ENCODE measurements around the gene FAT1.

Gene FAT1

DNA sequence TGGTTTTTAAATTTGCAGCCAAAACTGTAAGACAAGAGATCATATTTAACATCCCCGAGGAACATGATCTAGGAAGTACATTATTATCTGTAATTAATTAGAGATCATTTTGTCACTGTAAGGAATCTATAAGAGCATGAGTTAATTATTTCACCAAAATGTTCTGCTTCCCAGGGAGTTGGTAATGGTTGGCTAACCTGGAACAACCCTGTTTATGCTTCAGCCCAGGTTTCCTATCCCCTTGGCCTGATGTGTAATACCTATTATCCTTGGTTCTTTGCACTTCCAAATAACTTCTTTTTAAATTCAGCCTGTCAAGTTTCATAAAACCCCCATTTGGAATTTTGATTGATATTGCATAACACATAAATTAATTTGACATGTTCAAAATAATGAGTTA lies 161.9 kb downstream of the FAT1 start:
- DNase-seq (ENCODE audit: low read depth), result no peak

DNA sequence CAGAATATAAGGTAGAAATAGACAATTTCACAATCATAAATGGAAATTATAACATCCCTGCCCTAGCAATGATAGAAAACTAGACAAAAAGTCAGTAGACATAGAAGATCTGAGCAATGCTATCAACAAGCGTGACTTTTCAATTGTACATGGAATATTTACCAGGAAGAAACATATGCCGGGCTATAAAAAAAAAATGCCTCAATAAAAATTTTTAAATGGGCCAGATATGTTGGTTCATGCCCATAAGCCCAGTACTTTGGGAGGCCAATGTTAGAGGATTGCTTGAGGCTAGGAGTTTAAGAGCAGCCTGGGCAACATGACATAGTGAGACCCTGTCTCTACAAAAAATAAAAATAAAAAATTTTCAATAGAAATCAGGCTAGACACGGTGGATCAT lies 163.0 kb downstream of the FAT1 start:
- no peak for DNase-seq (ENCODE audit: low read depth)

DNA sequence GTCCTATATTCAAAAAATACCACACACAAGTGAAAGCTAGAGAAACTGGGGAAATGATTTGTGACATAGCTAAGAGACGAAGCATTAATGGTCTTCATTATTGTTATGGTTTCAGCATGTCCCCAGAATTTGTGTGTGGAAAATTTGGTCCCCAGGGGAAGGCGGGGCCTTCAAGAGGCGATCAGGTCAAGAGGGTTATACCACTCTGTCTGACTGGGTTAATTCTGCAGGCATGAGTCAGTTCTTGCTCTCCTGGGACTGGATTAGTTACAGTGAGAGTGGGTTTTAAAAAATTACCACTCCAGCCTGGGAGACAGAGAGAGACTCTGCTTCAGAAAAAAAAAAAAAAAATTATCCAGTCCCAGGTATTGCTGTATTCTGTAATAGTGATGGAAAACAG lies 166.2 kb downstream of the FAT1 start:
- no peak for DNase-seq (ENCODE audit: low read depth)

DNA sequence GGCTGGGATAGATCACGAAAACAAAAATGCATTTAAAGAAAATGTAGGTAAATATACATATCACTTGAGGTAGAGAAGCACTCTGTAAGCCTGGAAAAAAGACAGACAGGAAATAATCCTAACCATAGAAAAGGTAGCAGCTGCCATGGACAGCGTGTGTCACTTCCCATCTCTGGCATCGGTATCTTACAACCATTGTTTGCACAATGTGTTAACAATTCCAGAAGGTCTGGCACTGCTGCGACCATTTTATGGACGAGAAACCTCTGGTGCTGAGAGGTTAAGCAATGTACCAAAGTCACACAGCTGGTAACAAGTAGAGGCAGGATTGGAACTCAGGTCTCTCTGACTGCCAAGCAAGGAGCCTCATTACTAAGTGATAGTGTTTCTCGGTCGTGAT lies 166.6 kb downstream of the FAT1 start:
- DNase-seq (ENCODE audit: low read depth), result no peak

DNA sequence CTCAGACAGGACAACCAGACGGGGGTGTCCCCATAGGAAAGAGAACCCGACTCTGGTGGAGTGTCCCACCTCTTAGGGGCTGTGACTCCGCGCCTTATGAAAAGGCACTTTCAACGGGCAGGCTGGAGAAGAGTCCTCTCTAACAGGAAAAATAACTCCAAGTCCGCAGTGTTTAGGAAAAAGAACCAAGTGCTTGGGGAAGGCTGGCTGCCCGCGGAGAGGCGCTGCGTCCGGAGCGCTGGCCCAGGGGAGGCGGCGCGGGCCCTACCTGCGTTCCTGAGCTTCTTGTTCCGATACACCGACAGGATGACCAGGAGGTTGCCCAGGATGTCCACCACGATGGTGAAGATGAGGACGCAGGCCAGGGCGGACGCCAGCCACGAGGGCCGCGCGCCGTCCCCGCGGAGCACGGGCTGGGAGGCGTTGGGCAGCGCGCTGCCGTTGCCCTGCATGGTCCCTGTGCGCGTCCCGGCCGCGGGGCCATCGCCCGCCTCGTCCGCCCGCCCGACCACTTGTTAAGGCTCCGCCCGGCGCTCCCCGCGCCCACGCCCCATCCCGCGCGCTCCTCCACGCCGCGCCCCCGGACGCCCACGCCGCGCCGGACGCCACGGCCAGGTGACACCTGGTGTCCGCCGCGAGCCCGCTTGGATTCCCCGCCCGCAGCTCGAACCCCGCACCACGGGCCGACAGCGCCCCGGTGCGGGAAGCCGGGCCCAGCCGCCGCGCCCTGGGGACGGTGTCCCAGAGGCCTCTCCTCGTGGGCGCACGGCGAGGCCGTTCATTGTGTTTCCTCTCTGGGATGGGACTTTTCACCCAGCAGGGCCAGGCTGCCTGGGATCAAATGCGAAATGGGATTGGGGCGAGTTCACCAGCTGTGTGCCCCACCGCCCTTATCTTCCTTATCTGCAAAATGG lies 168.5 kb downstream of the FAT1 start, which contains the start of gene MTNR1A:
Gene MTNR1A (minus strand): TSS at position 654 of the 914 bp plus-strand sequence. CDS start 202 bp downstream, at position 452.
- DNase-seq (ENCODE audit: low read depth), result no peak

- DNase-seq (ENCODE audit: low read depth), result no peak
Observed at GRCh38 chr4:186554539-186554913, 169.1 kb downstream of the FAT1 start.

DNA sequence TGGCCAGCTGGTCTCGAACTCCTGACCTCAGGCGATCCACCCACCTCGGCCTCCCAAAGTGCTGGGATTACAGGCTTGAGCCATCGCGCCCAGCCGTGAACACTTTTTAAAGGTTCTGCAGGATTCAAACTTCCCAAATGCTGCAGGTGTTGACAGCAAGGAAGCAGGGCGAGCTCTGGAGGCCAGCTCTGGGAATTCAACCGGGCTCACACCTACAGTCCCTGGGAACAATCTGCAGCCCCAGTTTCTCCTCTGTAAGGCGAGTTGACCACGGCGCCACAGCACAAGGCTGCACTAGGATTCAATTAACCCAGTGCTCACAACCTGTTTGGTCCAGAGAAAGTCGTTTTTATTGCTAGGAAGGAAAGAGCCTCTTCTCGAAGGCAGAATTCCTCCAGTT lies 169.9 kb downstream of the FAT1 start:
- DNase-seq (ENCODE audit: low read depth), result no peak

GRCh38 chr4:186551849-186552248 lies 171.8 kb downstream of the FAT1 start:
- DNase-seq (ENCODE audit: low read depth), result no peak

DNA sequence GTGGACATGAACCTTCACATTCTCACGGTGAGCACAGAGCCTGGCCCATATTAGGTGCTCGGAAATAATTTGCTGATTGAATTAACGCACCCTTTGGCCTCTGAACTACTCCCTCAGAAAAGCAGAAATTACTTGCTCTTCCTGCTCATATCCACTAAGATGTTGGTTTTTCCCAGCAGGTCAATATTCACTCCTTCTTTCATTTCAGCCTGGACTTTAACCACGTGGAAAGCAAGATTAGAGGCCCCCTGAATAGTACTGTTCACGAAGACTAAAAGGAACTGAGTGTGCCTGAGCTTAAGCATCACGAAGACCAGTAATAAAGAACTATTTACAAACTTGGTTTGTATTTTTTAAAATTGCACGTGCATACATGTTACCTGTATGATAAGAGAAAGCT lies 178.2 kb downstream of the FAT1 start:
- DNase-seq (ENCODE audit: low read depth), result no peak

GRCh38 chr4:186543206-186543605 lies 180.4 kb downstream of the FAT1 start:
- no peak for DNase-seq (ENCODE audit: low read depth)

- no peak for DNase-seq (ENCODE audit: low read depth)
Observed at GRCh38 chr4:186541801-186542200, 181.9 kb downstream of the FAT1 start.

GRCh38 chr4:186537843-186538521 lies 185.7 kb downstream of the FAT1 start:
- DNase-seq (ENCODE audit: low read depth), result no peak
